CD4-positive, alpha-beta T cell (primary cell): Measurements from ENCODE around the gene SLC5A11. TPM values are rescaled to one million over a fixed set of nuclear protein-coding genes. Genes with fewer than 3 reads are reported as not detected.

ENCODE experiments used
- ATAC-seq: fragments of 200-7000 bp; cut with Tn5 transposase; one replicate; pipeline ENCODE4 v1.10.0; 2022; ENCODE audit warnings: mild to moderate bottlenecking; ENCODE audit not compliant: poor library complexity
- CTCF ChIA-PET: fragments of 350-600 bp; sonication (Branson Sonifier 250); formaldehyde crosslinking; loops from one replicate; lab custom pipeline; 2021; ENCODE audit warnings: antibody characterized with exemption, inconsistent platforms; lab: Charles Lee
- POLR2A ChIA-PET: fragments of 350-600 bp; sonication (Branson Sonifier 250); formaldehyde crosslinking; loops from one replicate; lab custom pipeline; 2021; ENCODE audit warnings: antibody characterized with exemption, inconsistent platforms; lab: Charles Lee
- DNase-seq, 14 experiments: peaks; one replicate each; pipeline ENCODE4 v3.0.0-alpha.2; 2013 to 2020; ENCODE audit warnings: mixed read lengths in 2 of 14
- H3K27ac ChIP-seq, 2 donors: one replicate each; pipeline versions ENCODE4 v1.5.1 to v1.7.0; 2013; ENCODE audit warnings: low read length in 2 of 2, low read depth in 1 of 2, mild to moderate bottlenecking in 1 of 2
- H3K27me3 ChIP-seq, 2 experiments: 1 replicate in 1 of 2; 2 replicates in 1 of 2; pipeline versions ENCODE4 v1.6.1 to v1.7.0; 2013; ENCODE audit warnings: low read length in 2 of 2, control low read depth in 1 of 2, mild to moderate bottlenecking in 1 of 2, moderate library complexity in 1 of 2; ENCODE audit not compliant: insufficient read depth in 2 of 2, control insufficient read depth in 1 of 2
- H3K36me3 ChIP-seq: one replicate; pipeline ENCODE4 v1.6.1; 2013; ENCODE audit warnings: low read length, control low read depth; ENCODE audit not compliant: insufficient read depth
- H3K4me1 ChIP-seq: one replicate; pipeline ENCODE4 v1.6.1; 2013; ENCODE audit warnings: low read length, control low read depth; ENCODE audit not compliant: insufficient read depth
- H3K4me3 ChIP-seq: one replicate; pipeline ENCODE4 v1.5.1; 2013; ENCODE audit warnings: mild to moderate bottlenecking, low read length, moderate library complexity
- H3K9me3 ChIP-seq, 2 experiments: 1 replicate in 1 of 2; 2 replicates in 1 of 2; pipeline versions ENCODE4 v1.6.1 to v1.7.0; 2013; ENCODE audit warnings: low read length in 2 of 2, mild to moderate bottlenecking in 2 of 2, control low read depth in 1 of 2, moderate library complexity in 1 of 2; ENCODE audit not compliant: control insufficient read depth in 1 of 2, insufficient read depth in 1 of 2
- H3K27ac Mint-ChIP-seq: one replicate; pipeline ENCODE4 v1.8.0; 2020; ENCODE audit warnings: mixed read lengths
- H3K27me3 Mint-ChIP-seq: one replicate; pipeline ENCODE4 v1.8.0; 2021; ENCODE audit warnings: mixed read lengths
- H3K36me3 Mint-ChIP-seq: one replicate; pipeline ENCODE4 v1.8.0; 2021; ENCODE audit warnings: low read depth, mixed read lengths
- H3K4me1 Mint-ChIP-seq: one replicate; pipeline ENCODE4 v1.8.0; 2021; ENCODE audit warnings: low read depth, mixed read lengths
- H3K4me3 Mint-ChIP-seq: one replicate; pipeline ENCODE4 v1.8.0; 2020; ENCODE audit warnings: mild to moderate bottlenecking, mixed read lengths
- H3K9me3 Mint-ChIP-seq: one replicate; pipeline ENCODE4 v1.8.0; 2020; ENCODE audit warnings: mixed read lengths
- intact Hi-C, 2 experiments: fragments of 100-400 bp; cut with DNase I in 1 of 2; cut with micrococcal nuclease in 1 of 2; formaldehyde crosslinking; loops; one replicate each; pipeline versions ENCODE4 v1.15.1 to v1.9.0; 2023 to 2025; cut with DNase I, micrococcal nuclease
- total RNA-seq, 174 experiments: library from RNA in 2 of 174; stranded (reverse) in 2 of 174; gene quantifications; one replicate each; pipeline ENCODE4 v1.2.3 and lab custom pipeline; 2021 to 2026
- TF ChIP-seq, protein P1 (sequence below): fragments of 200-600 bp; IDR thresholded peaks from one replicate; pipeline ENCODE4 v1.8.0; 2022; ENCODE audit warnings: antibody characterized with exemption, mild to moderate bottlenecking

SLC5A11 gene
- total RNA-seq, 2 experiments from 2014 or later, result 0.11 to 0.44 TPM

DNA sequence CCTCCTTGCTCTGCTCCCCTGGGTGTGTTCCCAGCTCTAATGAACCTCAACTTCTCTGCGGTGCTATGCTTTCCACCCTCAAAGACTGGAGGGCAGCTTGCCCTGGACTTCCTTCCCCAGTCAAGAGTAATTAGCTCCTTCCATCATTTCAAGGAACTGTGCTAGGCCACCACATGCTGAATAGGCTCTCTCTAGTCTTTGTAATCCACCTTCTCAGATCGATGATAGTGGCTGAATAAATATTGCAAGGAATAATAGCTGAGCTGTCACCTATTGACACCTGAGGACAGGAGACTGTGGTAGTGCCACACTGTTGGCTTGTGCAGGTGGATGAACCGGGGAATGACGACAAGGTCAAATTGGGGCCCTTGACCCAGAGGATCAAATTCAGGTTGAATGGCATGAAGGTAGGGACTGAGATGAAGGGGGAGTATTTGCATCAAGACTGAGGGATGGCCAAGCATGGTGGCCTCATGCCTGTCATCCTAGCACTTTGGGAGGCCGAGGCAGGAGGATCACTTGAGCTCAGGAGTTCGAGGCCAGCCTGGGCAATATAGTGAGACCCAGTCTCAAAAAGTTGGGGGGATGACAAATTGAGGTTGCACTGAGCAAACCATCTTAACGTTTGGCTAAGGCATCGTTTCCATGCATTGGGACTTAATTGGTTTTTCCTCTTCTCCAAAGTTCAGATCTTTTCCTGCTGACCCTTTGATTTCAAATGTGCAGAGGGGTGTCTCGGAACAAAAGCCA is 18.8 kb upstream of the SLC5A11 start:
- Histone ChIP-seq H3K9me3 (no peaks in the 10 kb centered on the region), H3K27me3 (no peaks in the 10 kb centered on the region), H3K36me3 (peaks cover 43% of the 10 kb centered on the region), H3K27ac (no peak overlapping the region), H3K4me3 (no peak overlapping the region), H3K4me1 (no peaks in the 10 kb centered on the region)
- Mint-ChIP-seq H3K4me1 (no peaks in the 10 kb centered on the region), H3K4me3 (no peak overlapping the region), H3K36me3 (peaks cover 56% of the 10 kb centered on the region), H3K9me3 (no peaks in the 10 kb centered on the region), H3K27ac (no peak overlapping the region), H3K27me3 (no peaks in the 10 kb centered on the region)
- ChIA-PET POLR2A (no interaction called here), CTCF (interaction anchor here (0.5 kb wide), 1 partner anchor 296 kb away, joined by 4 read pairs; no protein-coding TSS in a partner anchor)
- intact Hi-C loops, result no loop called here
- TF ChIP-seq, protein P1, sequence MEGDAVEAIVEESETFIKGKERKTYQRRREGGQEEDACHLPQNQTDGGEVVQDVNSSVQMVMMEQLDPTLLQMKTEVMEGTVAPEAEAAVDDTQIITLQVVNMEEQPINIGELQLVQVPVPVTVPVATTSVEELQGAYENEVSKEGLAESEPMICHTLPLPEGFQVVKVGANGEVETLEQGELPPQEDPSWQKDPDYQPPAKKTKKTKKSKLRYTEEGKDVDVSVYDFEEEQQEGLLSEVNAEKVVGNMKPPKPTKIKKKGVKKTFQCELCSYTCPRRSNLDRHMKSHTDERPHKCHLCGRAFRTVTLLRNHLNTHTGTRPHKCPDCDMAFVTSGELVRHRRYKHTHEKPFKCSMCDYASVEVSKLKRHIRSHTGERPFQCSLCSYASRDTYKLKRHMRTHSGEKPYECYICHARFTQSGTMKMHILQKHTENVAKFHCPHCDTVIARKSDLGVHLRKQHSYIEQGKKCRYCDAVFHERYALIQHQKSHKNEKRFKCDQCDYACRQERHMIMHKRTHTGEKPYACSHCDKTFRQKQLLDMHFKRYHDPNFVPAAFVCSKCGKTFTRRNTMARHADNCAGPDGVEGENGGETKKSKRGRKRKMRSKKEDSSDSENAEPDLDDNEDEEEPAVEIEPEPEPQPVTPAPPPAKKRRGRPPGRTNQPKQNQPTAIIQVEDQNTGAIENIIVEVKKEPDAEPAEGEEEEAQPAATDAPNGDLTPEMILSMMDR, result no peak
- DNase-seq (no peak), ATAC-seq (no peak)

DNA sequence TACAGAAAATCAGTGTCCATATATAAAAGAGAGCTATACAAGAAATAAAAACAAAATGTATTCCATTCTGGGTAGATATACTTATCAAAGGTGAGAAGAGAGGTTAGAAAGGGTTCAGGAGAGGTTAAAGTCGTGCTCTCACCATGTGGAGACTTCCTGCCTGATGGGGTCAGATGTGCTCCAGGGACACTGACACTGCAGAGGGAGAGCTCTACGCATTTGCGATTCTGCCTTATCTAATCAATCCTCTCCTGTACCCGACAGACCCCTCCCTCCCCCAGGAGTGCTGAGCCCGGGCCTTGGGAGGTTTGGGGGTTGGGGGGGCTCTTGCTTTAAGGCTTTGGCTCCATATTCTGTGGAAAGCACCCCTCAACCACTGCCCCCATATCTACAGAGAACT is 16.6 kb upstream of the SLC5A11 start:
- no peak overlapping the region for H3K27ac Mint-ChIP-seq

DNA sequence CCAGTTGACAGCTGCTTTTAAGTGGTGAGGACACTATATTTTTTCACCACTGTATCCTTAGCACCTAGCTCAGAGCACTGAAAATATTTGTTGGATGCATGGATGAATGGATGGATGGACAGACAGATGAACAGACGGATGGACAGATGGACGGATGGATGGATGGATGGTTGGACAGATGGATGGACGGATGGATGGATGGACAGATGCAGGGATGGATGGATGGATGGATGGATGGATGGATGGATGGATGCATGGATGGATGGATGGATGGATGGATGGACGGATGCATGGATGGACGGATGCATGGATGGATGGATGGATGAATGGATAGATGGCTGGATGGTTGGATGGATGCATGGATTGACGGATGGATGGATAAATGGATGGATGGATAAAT is 12.4 kb upstream of the SLC5A11 start:
- Mint-ChIP-seq H3K36me3 (peaks cover 12% of the 10 kb centered on the region), H3K4me1 (no peaks in the 10 kb centered on the region), H3K4me3 (no peak overlapping the region), H3K27ac (no peak overlapping the region), H3K9me3 (no peaks in the 10 kb centered on the region), H3K27me3 (no peaks in the 10 kb centered on the region)
- Histone ChIP-seq H3K27ac (no peak overlapping the region), H3K4me3 (no peak overlapping the region), H3K36me3 (peaks cover 5% of the 10 kb centered on the region), H3K4me1 (no peaks in the 10 kb centered on the region), H3K27me3 (no peaks in the 10 kb centered on the region), H3K9me3 (no peaks in the 10 kb centered on the region)
- ChIA-PET CTCF (no interaction called here), POLR2A (no interaction called here)
- intact Hi-C loops, result no loop called here
- TF ChIP-seq, protein P1, result no peak
- DNase-seq (no peak), ATAC-seq (no peak)

More for the DNA sequence above, 16.6 kb upstream of the SLC5A11 start:
- ChIA-PET CTCF (no interaction called here), POLR2A (no interaction called here)
- no peak overlapping the region for H3K27ac ChIP-seq
- no peaks in the 10 kb centered on the region for H3K9me3 ChIP-seq
- H3K9me3 Mint-ChIP-seq, result no peaks in the 10 kb centered on the region
- no peak overlapping the region for H3K4me3 ChIP-seq
- ATAC-seq, result no peak
- TF ChIP-seq, protein P1, result no peak
- intact Hi-C loops, result no loop called here
- H3K4me1 ChIP-seq, result no peaks in the 10 kb centered on the region
- H3K27me3 Mint-ChIP-seq, result no peaks in the 10 kb centered on the region
- no peak overlapping the region for H3K4me3 Mint-ChIP-seq
- H3K27me3 ChIP-seq, result no peaks in the 10 kb centered on the region
- H3K36me3 ChIP-seq, result peaks cover 24% of the 10 kb centered on the region
- H3K4me1 Mint-ChIP-seq, result no peaks in the 10 kb centered on the region
- DNase-seq, result no peak
- H3K36me3 Mint-ChIP-seq, result peaks cover 39% of the 10 kb centered on the region
